ENCODE data around the gene ATXN3L. TPM values are rescaled to one million over a fixed set of nuclear protein-coding genes. Genes with fewer than 3 reads are reported as not detected.

Gene ATXN3L
- total RNA-seq, 4 donors from 2014 or later: not detected

DNA sequence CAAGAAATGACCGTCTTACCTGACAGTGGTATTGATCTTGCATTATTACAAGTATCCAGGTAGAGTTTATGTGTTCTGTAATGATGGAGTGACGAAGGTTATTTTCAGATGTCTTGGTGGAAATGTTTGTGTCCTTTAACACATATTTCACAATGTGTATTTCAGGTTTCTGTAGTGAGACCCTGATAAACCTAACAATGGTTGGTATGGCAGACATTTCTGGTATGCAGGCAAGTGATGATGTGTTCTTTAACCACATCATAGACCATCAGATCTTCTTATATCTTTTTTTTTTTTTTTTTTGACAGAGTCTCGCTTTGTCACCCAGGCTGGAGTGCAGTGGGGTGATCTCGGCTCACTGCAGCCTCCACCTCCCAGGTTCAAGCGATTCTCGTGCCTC, 14.6 kb upstream of the ATXN3L start:
- 71 to 92% methylated on average over 4 to 6 of the region's 6 CpGs for WGBS, 2 donors
- Histone ChIP-seq H3K27ac (no peak overlapping the region), H3K9me3 (no peaks in the 10 kb centered on the region), H3K4me3 (no peak overlapping the region), H3K4me1 (no peaks in the 10 kb centered on the region), H3K36me3 (no peaks in the 10 kb centered on the region), H3K27me3 (no peaks in the 10 kb centered on the region)
- TF ChIP-seq, protein P1, sequence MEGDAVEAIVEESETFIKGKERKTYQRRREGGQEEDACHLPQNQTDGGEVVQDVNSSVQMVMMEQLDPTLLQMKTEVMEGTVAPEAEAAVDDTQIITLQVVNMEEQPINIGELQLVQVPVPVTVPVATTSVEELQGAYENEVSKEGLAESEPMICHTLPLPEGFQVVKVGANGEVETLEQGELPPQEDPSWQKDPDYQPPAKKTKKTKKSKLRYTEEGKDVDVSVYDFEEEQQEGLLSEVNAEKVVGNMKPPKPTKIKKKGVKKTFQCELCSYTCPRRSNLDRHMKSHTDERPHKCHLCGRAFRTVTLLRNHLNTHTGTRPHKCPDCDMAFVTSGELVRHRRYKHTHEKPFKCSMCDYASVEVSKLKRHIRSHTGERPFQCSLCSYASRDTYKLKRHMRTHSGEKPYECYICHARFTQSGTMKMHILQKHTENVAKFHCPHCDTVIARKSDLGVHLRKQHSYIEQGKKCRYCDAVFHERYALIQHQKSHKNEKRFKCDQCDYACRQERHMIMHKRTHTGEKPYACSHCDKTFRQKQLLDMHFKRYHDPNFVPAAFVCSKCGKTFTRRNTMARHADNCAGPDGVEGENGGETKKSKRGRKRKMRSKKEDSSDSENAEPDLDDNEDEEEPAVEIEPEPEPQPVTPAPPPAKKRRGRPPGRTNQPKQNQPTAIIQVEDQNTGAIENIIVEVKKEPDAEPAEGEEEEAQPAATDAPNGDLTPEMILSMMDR (IDR thresholded peaks at IDR 0.05): no peak
- TF ChIP-seq POLR2A (IDR thresholded peaks at IDR 0.05): no peak
- intact Hi-C loops (cut with DNase I): no loop called here
- DNase-seq: no peak

DNA sequence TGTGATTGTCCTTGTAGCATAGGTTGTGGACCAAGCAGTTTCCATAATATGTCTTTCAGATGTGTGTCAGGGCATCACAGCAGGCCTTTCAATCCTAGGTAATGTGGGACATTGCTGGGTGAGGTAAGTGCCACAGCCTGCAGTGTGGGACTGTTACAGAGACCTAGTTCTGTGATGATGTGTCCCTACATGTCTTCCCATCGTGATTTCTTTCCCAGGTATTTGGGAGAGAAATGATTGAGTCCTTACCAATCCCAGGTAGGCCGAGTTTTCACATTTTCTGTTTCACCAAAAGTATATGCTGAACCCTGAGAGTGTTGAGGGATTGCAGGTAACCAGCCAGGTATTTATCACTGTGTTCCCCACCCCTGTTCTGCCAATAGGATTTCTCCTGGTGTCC, 10.6 kb upstream of the ATXN3L start:
- intact Hi-C loops (cut with DNase I): no loop called here
- Histone ChIP-seq H3K27ac (no peak overlapping the region), H3K4me3 (no peak overlapping the region), H3K4me1 (no peaks in the 10 kb centered on the region), H3K9me3 (no peaks in the 10 kb centered on the region), H3K36me3 (no peaks in the 10 kb centered on the region), H3K27me3 (no peaks in the 10 kb centered on the region)
- 65% methylated on average over 2 of the region's 2 CpGs; no CpG with 5 or more reads in 1 of the 2 donors for WGBS, 2 donors
- no peak for DNase-seq
- TF ChIP-seq POLR2A (IDR thresholded peaks at IDR 0.05): no peak
- TF ChIP-seq, protein P1 (IDR thresholded peaks at IDR 0.05): no peak

DNA sequence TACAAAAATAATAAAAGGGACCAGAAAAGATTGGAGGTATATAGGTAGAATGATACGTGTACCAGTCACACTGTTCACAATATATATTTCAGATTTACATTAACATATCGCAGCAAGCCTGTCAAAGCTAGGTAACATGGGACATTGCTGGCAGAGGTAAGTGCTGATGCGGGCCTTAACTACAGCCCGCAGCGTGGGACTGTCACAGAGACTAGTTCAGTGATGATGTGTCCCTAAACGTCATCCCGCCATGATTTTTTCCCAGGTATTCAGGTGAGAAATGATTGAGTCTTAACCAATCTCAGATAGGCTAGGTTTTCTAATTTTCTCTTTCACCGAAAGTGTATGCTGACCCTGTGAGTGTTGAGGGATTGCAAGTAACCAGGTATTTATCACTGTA, 7.8 kb upstream of the ATXN3L start:
- no peaks in the 10 kb centered on the region for H3K36me3 ChIP-seq
- 88 to 91% methylated on average over 6 to 8 of the region's 8 CpGs for WGBS, 2 donors
- H3K9me3 ChIP-seq: no peaks in the 10 kb centered on the region
- H3K27me3 ChIP-seq: no peaks in the 10 kb centered on the region
- DNase-seq: no peak
- no peaks in the 10 kb centered on the region for H3K4me1 ChIP-seq
- intact Hi-C loops (cut with DNase I): no loop called here
- no peak for TF ChIP-seq POLR2A (IDR thresholded peaks at IDR 0.05)
- TF ChIP-seq, protein P1 (IDR thresholded peaks at IDR 0.05): no peak
- no peak overlapping the region for H3K4me3 ChIP-seq
- H3K27ac ChIP-seq: no peak overlapping the region

DNA sequence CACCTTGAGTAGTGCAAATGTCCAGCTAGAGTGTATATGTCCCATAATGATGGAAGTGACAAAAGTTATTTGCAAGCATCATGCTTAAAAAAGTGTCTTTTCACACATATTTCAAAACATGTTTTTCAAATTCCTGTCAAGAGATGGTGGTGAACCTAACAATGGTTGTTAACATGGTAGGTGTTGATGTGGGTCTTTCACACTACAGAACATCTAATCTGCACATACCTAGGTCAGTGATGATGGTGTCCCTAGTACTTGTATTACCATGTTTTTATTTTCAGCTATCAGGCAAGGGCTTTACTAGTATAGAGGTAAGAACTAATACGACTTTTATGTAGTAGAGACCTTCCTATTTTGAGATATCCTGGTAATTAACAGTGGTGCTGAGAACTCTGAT, 3.4 kb upstream of the ATXN3L start:
- Histone ChIP-seq H3K27me3 (no peaks in the 10 kb centered on the region), H3K4me1 (no peaks in the 10 kb centered on the region), H3K36me3 (no peaks in the 10 kb centered on the region), H3K4me3 (no peak overlapping the region), H3K27ac (no peak overlapping the region), H3K9me3 (no peaks in the 10 kb centered on the region)
- TF ChIP-seq POLR2A (IDR thresholded peaks at IDR 0.05): no peak
- TF ChIP-seq, protein P1 (IDR thresholded peaks at IDR 0.05): no peak
- no peak for DNase-seq
- 68 to 84% methylated on average over 1 of the region's 1 CpG for WGBS, 2 donors
- intact Hi-C loops (cut with DNase I): no loop called here

DNA sequence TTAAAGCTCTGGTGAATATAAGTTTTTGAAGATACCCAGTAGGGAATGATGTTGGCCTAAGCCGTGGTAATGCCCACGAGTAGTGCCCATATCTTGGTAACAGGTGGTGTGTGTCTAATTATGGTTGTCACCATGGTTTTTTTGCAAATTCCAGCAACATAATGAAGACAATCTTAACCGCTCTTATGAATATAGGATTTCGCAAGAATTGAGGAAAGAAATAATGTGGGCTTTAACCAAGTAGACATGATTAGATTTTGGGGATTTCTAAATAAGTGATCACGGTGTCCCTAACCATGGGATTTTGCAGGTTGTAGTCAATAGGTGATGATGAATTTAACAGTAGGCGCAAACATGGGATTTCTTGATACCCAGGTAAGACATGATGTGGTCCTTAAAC, 2.5 kb downstream of the ATXN3L start:
- Histone ChIP-seq H3K4me3 (no peak overlapping the region), H3K36me3 (no peaks in the 10 kb centered on the region), H3K9me3 (no peaks in the 10 kb centered on the region), H3K4me1 (no peaks in the 10 kb centered on the region), H3K27me3 (no peaks in the 10 kb centered on the region), H3K27ac (no peak overlapping the region)
- intact Hi-C loops (cut with DNase I): no loop called here
- TF ChIP-seq, protein P1 (IDR thresholded peaks at IDR 0.05): no peak
- TF ChIP-seq POLR2A (IDR thresholded peaks at IDR 0.05): no peak
- no peak for DNase-seq
- 85 to 90% methylated on average over 6 of the region's 6 CpGs for WGBS, 2 donors

Data from esophagus squamous epithelium (tissue), 5 donors.